ENCODE measurements around the gene ZDHHC20.

GRCh38 chr13:21336609-21337349 lies 122.3 kb downstream of the ZDHHC20 start:
- TF ChIP-seq POLR2A (IDR thresholded peaks at IDR 0.05) (no peak), CTCF (IDR thresholded peaks at IDR 0.05) (no peak)

All from testis (tissue), 2 donors.